PC-3 (cell line): ENCODE results near the gene DRD3. TPM values are rescaled to one million over a fixed set of nuclear protein-coding genes. Genes with fewer than 3 reads are reported as not detected.

ENCODE experiments used
- ATAC-seq: fragments of 200-7000 bp; cut with Tn5 transposase; 2 replicates; pipeline ENCODE4 v1.9.1; 2020; ENCODE audit warnings: mild to moderate bottlenecking, moderate library complexity
- BruUV-seq: library from RNA; stranded (reverse); fragments of 400-500 nt; replicated peaks from 2 replicates; lab custom pipeline; 2021; lab: Mats Ljungman, UMichigan
- CTCF ChIA-PET: fragments of 300-600 bp; sonication (Branson Sonifier 250); formaldehyde crosslinking; loops from one replicate; lab custom pipeline; 2022; ENCODE audit warnings: antibody characterized with exemption; lab: Charles Lee
- POLR2A ChIA-PET: fragments of 300-600 bp; sonication (Branson Sonifier 250); formaldehyde crosslinking; loops from one replicate; lab custom pipeline; 2022; ENCODE audit warnings: antibody characterized with exemption; ENCODE audit not compliant: unreplicated experiment; lab: Charles Lee
- DNase-seq: peaks from one replicate; pipeline ENCODE4 v3.0.0-alpha.2; 2015
- H2AFZ ChIP-seq: fragments of 300-600 bp; sonication (generic); 2 replicates; pipeline ENCODE4 v1.6.0; 2016; ENCODE audit warnings: antibody characterized with exemption, low read length
- H3F3A ChIP-seq: fragments of 300-600 bp; sonication (generic); one replicate; pipeline ENCODE4 v1.6.0; 2017; ENCODE audit warnings: antibody characterized with exemption, low read length, control low read depth, mild to moderate bottlenecking; ENCODE audit not compliant: unreplicated experiment
- H3K27ac ChIP-seq: fragments of 300-600 bp; sonication (generic); 2 replicates; pipeline ENCODE4 v1.5.1; 2016; ENCODE audit warnings: mild to moderate bottlenecking, low read length
- H3K27me3 ChIP-seq: fragments of 300-600 bp; sonication (generic); 2 replicates; pipeline ENCODE4 v1.6.1; 2016; ENCODE audit warnings: low read length, mixed read lengths
- H3K36me3 ChIP-seq: fragments of 300-600 bp; sonication (generic); 2 replicates; pipeline ENCODE4 v1.6.1; 2016; ENCODE audit warnings: low read depth, mixed run types, low read length, mixed read lengths
- H3K4me1 ChIP-seq: fragments of 300-600 bp; sonication (generic); 2 replicates; pipeline ENCODE4 v1.5.1; 2016; ENCODE audit warnings: low read length; ENCODE audit not compliant: insufficient read depth
- H3K4me2 ChIP-seq: fragments of 300-600 bp; sonication (generic); 2 replicates; pipeline ENCODE4 v1.6.0; 2016; ENCODE audit warnings: low read length
- H3K4me3 ChIP-seq: fragments of 300-600 bp; sonication (generic); 2 replicates; pipeline ENCODE4 v1.5.1; 2016; ENCODE audit warnings: mild to moderate bottlenecking, low read length, mixed read lengths
- H3K79me2 ChIP-seq: fragments of 300-600 bp; sonication (generic); 2 replicates; pipeline ENCODE4 v1.6.1; 2017; ENCODE audit warnings: low read length, mixed read lengths
- H3K9ac ChIP-seq: fragments of 300-600 bp; sonication (generic); 2 replicates; pipeline ENCODE4 v1.6.0; 2016; ENCODE audit warnings: mild to moderate bottlenecking, low read length
- H3K9me2 ChIP-seq: fragments of 300-600 bp; sonication (generic); replicated peaks from 2 replicates; pipeline ENCODE4 v1.6.1; 2016; ENCODE audit warnings: mixed run types, low read length, mixed read lengths
- H3K9me3 ChIP-seq: fragments of 300-600 bp; sonication (generic); 2 replicates; pipeline ENCODE4 v1.6.1; 2016; ENCODE audit warnings: low read length, mixed read lengths
- H4K20me1 ChIP-seq: fragments of 300-600 bp; sonication (generic); 2 replicates; pipeline ENCODE4 v1.6.1; 2016; ENCODE audit warnings: low read length, mixed read lengths
- CTCF ChIP-seq: fragments of 300-600 bp; sonication (generic); conservative IDR thresholded peaks from 2 replicates; pipeline ENCODE4 v1.5.1; 2017; ENCODE audit warnings: antibody characterized with exemption, low read depth, mild to moderate bottlenecking, low read length
- EZH2 ChIP-seq: fragments of 300-600 bp; sonication (generic); IDR thresholded peaks from one replicate; pipeline ENCODE4 v1.6.1; 2017; ENCODE audit warnings: antibody characterized with exemption, mild to moderate bottlenecking, low read length; ENCODE audit not compliant: unreplicated experiment
- EZH2phosphoT487 ChIP-seq: fragments of 300-600 bp; sonication (generic); IDR thresholded peaks from 2 replicates; pipeline ENCODE4 v1.6.1; 2018; ENCODE audit warnings: mild to moderate bottlenecking, antibody characterized with exemption, low read length, borderline replicate concordance
- intact Hi-C: fragments of 100-400 bp; cut with micrococcal nuclease; formaldehyde crosslinking; loops from 2 replicates; pipeline ENCODE4 v1.9.0; 2023
- total RNA-seq: library from RNA; depleted of rRNA; stranded (reverse); fragments of >200 nt; gene quantifications from 2 replicates; pipeline ENCODE4 v1.2.3, GENCODE V29; 2014

The DRD3 gene
- total RNA-seq, 1 experiment from 2014 or later, result not detected

- no peak for TF ChIP-seq EZH2phosphoT487
- no peak for TF ChIP-seq CTCF
- TF ChIP-seq EZH2, result no peak
- intact Hi-C loops, result no loop called here
- H3K9me2 ChIP-seq, result no peaks in the 10 kb centered on the region
- H2AFZ ChIP-seq, result no peak overlapping the region
- H3F3A ChIP-seq, result no peaks in the 10 kb centered on the region
- ATAC-seq (no peak), DNase-seq (no peak)
- H3K4me1 ChIP-seq, result no peaks in the 10 kb centered on the region
- H3K4me2 ChIP-seq, result no peak overlapping the region
- no peak overlapping the region for H3K27ac ChIP-seq
- H3K36me3 ChIP-seq, result peaks cover 72% of the 10 kb centered on the region
- H3K9ac ChIP-seq, result no peak overlapping the region
- BruUV-seq, result no TSS peak
- POLR2A ChIA-PET, result no interaction called here
- H3K9me3 ChIP-seq, result no peaks in the 10 kb centered on the region
- CTCF ChIA-PET, result no interaction called here
- no peak overlapping the region for H3K4me3 ChIP-seq
- no peaks in the 10 kb centered on the region for H3K27me3 ChIP-seq
- H4K20me1 ChIP-seq, result no peaks in the 10 kb centered on the region
- no peaks in the 10 kb centered on the region for H3K79me2 ChIP-seq
Observed at GRCh38 chr3:114083112-114083511, 95.7 kb downstream of the DRD3 start.

GRCh38 chr3:114081037-114081436, 97.8 kb downstream of the DRD3 start:
- no peak overlapping the region for H3K27ac ChIP-seq
- DNase-seq (no peak), ATAC-seq (no peak)
- H3K9ac ChIP-seq, result no peak overlapping the region
- no peak overlapping the region for H3K4me2 ChIP-seq
- H3K27me3 ChIP-seq, result no peaks in the 10 kb centered on the region
- no peak overlapping the region for H3K4me3 ChIP-seq
- no peaks in the 10 kb centered on the region for H3K79me2 ChIP-seq
- H3F3A ChIP-seq, result no peaks in the 10 kb centered on the region
- POLR2A ChIA-PET, result no interaction called here
- intact Hi-C loops, result no loop called here
- no peaks in the 10 kb centered on the region for H4K20me1 ChIP-seq
- H3K9me2 ChIP-seq, result no peaks in the 10 kb centered on the region
- H2AFZ ChIP-seq, result no peak overlapping the region
- TF ChIP-seq EZH2 (no peak), EZH2phosphoT487 (no peak), CTCF (no peak)
- BruUV-seq, result no TSS peak
- H3K9me3 ChIP-seq, result no peaks in the 10 kb centered on the region
- H3K4me1 ChIP-seq, result no peaks in the 10 kb centered on the region
- CTCF ChIA-PET, result no interaction called here
- H3K36me3 ChIP-seq, result peaks cover 78% of the 10 kb centered on the region

GRCh38 chr3:114080201-114080600, 98.7 kb downstream of the DRD3 start:
- intact Hi-C loops, result no loop called here
- H3K27ac ChIP-seq, result no peak overlapping the region
- POLR2A ChIA-PET, result no interaction called here

More at GRCh38 chr3:114080201-114080600, 98.7 kb downstream of the DRD3 start:
- no peak overlapping the region for H2AFZ ChIP-seq
- H3K27me3 ChIP-seq, result no peaks in the 10 kb centered on the region
- H3K79me2 ChIP-seq, result no peaks in the 10 kb centered on the region
- no TSS peak for BruUV-seq
- H3K4me2 ChIP-seq, result no peak overlapping the region
- no peaks in the 10 kb centered on the region for H3K9me3 ChIP-seq
- H3K4me3 ChIP-seq, result no peak overlapping the region
- DNase-seq (no peak), ATAC-seq (no peak)
- no peaks in the 10 kb centered on the region for H3K9me2 ChIP-seq
- peaks cover 78% of the 10 kb centered on the region for H3K36me3 ChIP-seq
- TF ChIP-seq EZH2phosphoT487, result no peak
- no peak for TF ChIP-seq CTCF
- TF ChIP-seq EZH2, result no peak
- no peaks in the 10 kb centered on the region for H4K20me1 ChIP-seq
- H3F3A ChIP-seq, result no peaks in the 10 kb centered on the region
- CTCF ChIA-PET, result no interaction called here
- H3K9ac ChIP-seq, result no peak overlapping the region
- no peaks in the 10 kb centered on the region for H3K4me1 ChIP-seq
